Left hindlimb (tissue), 1 donor: ENCODE data around the gene XBP1.
"Not testable (repeated sequence)": the region's sequence is repeated elsewhere in the genome, so short reads cannot be mapped to it uniquely, and the experiment has no call there.

Source experiments
- DNase-seq: peaks from one replicate; pipeline ENCODE4 v3.0.0-alpha.2; 2018

The XBP1 gene

DNA sequence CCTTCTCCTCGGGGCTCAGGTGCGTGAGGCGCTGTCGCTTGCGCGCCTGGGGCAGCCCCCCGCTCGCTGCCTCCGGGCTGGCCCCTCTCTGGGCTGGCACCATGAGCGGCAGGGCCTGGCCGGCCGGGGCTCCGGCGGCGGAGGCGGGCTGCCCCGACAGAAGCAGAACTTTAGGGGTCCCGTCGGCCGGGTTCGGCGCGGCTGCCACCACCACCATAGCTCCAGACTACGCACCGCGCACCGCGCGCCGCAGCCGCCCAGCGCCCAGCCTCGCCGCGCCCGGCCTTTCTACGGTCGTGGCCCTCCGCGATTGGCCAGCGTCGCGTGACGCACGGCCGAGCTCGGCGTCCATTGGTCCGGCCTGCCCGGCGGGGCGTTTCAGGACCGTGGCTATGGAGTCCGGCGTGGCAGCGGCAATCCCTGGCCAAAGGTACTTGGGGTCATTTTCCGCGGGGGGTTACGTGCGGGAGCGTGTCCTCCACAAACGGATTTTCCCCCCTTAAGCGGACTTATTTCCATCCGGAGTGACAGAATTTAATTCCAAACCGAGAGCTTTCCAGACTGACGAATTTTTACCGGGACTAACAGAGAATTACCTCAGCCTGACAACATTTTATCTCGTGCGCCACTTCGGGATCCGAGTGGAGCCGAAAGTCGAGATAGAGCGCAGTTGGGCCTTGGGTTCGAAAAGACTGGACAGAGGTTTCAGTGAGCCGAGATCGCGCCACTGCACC lies at the start of gene XBP1:
TSS of gene XBP1 (minus strand) at position 262 of the 734 bp plus-strand sequence.
- peak; percentile 95 for DNase-seq

DNA sequence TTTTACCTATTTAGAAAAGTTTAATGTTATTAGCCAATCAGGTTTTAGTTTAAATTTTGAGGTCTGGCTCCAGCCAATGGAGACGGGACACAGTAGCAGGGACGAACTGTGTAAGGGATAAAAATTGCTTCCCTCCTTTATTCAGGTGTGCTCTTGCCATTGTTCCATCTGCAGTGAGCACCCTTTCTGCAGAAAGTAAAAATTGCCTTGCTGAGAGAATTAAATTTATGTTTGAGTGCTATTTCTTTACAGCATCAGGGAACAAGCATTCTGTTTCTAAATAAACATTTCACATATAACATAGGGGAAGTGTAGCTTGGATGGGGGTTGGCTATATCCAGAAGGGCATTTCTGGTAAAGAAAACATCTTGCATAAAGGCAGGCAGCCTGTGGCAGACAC lies 46.6 kb upstream of the XBP1 start:
- DNase-seq = no peak

DNA sequence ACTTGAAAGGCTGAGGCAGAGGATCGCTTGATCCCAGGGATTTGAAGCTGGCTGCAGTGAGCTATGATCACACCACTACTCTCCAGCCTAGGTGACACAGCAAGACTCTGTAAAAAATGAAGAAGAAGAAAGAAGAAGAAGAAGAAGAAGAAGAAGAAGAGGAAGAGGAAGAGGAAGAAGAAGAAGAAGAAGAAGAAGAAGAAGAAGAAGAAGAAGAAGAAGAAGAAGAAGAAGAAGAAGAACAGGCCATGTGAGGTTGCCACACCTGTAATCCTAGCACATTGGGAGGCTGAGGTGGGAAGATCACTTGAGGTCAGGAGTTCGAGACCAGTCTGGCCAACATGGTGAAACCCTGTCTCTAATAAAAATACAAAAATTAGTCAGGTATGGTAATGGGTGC lies 43.9 kb upstream of the XBP1 start:
- not testable (repeated sequence) for DNase-seq

- no peak for DNase-seq
These were observed 43.3 kb upstream of the XBP1 start for GRCh38 chr22:28843633-28844032.

GRCh38 chr22:28841111-28841510 lies 40.7 kb upstream of the XBP1 start:
- no peak for DNase-seq

GRCh38 chr22:28838971-28839370 lies 38.6 kb upstream of the XBP1 start:
- DNase-seq = no peak

DNA sequence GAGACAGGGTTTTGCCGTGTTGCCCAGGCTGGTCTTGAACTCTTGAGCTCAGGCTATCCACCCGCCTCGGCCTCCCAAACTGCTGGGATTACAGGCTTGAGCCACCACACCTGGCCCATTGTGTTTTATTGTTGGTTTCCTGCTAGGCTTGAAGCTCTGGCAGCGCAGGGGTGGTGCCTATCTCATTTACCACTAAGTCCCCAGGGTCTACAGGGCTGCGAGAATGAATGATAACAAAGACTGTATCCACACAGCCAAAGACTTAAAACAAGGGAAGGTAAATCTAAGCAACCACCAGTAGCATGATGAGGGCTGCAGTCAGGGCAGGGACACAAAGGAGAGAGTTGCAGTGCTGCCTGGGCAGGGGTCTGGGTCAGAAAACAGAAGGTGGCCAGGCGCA lies 37.3 kb upstream of the XBP1 start:
- no peak for DNase-seq

DNA sequence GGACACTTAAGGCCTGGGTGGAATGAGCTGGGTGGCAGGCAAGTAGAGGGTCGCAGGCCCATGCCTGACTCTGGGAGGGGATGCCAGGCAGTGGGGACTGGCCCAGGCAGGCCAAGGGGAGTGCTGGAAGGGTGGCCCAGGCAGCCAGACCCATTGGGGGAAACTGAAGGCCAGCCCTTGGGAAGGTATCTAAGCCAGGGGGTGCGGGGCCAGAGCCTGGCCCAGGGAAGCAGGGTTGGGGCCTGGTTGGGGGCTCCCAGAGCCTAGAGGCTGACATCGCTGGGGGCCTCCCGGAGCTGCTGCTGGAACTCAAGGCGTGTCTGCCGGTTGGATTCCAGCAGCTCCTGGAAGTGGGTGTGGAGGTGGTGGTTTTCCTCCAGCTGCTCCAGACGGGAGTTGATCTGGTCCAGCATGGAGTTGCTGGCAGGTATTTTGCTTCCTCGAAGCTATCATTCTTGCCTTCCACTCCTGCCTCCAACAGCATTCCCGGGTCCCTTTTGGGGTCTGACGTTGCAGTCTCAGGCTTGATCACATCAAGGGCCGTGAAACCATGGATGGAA lies 35.3 kb upstream of the XBP1 start:
- no peak for DNase-seq

DNA sequence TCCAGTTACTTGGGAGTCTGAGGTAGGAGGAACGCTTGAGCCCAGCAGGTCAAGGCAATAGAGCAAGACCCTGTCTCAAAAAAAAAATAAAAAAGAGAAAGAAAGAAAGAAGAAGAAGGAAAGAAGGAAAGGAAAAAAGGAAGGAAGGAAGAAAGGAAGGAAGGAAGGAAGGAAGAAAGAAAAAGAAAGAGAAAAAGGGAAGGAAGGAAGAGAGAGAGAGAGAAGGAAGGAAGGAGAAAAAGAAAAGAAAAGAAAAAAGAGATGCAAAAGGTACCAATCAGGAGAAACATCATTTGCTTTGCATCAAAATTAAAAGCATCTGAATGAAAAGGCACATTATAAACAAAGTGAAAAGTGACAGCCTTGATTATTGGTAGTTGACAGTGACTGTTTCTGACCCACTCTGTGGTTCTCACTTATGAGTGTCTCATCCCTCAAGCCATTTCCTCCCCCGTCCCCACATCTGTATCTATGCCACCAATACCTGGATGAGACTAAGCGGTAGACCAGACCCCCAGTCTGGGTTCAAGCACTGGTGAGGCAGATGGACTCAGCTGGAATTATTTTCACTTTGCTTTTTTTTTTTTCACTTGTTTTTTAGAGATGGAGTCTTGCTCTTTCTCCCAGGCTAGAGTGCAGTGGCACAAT lies 33.0 kb upstream of the XBP1 start:
- no peak for DNase-seq

DNA sequence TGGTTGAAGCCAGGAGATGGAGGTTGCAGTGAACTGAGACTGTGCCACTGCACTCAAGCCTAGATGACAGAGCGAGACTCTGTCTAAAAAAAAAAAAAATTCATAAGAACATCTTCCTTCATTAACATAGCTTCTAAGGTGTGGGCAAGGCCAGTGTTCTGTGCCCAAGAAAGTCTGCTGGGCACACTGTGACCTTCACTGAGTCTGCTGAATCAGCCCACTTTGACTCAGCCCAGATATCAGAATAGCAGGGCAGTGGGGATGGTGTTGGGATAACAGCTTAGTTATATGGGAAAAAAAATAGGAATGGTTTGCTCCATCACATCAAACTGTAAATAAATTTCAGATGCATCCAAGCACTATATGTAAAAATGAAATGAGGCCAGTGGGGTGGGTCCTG lies 32.4 kb upstream of the XBP1 start:
- no peak for DNase-seq

- DNase-seq = no peak
These were observed 31.0 kb upstream of the XBP1 start for GRCh38 chr22:28831140-28832072.

GRCh38 chr22:28830441-28830840 lies 30.1 kb upstream of the XBP1 start:
- DNase-seq = no peak

DNA sequence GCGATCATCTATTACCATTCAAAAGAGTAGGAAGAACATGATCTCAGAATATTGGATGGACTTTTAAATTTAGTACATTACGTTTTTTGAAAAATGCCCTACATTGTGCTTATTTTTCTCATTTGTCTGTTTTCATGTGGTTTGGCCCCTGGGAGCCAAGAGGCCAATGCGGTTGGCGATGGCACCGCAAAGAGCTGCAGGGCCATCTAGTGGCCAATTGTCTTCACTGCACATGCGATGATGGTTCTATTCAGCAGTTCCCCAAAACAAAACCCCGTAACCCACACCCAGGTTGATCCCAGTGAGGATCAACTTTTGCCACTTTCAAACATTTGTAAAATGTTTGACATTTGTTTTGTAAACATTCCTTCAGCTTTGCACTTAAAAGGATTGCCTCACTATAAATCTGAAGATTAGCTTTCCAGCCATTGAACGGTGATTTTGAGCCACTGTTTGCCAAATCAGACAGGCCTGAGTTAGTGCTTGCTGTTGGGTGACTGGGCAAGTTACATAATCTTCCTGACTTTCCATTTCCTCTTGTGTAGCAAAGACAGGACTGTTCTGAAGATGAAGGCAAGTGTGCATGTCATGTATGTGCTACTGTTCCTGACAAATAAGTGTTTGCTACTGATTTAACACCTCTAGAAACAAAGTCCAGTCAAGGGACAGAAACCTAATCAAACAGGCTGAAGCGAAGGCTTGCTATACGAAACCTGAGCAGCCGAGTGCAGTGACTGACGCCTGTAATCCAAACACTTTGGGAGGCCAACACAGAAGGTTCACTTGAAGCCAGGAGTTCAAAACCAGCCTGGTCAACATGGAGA lies 29.2 kb upstream of the XBP1 start:
- DNase-seq = peak; percentile 62

- no peak for DNase-seq
These were observed 26.6 kb upstream of the XBP1 start for GRCh38 chr22:28826921-28827320.

GRCh38 chr22:28826430-28826829 lies 26.1 kb upstream of the XBP1 start:
- not testable (repeated sequence) for DNase-seq

DNA sequence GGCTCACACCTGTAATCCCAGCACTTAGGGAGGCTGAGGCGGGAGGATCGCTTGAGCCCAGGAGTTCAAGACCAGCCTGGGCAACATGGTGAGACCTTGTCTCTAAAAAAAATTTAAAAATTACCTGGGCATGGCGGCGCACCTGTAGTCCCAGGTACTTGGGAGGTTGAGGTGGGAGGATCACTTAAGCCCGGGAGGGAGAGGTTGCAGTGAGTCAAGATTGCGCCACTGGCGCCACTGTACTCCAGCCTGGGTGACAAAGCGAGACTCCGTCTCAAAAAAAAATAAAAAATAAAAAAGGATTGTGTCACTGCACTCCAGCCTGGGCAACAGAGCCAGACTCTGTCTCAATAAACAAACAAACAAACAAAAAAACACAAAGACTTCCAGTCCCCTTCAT lies 24.1 kb upstream of the XBP1 start:
- DNase-seq = not testable (repeated sequence)

DNA sequence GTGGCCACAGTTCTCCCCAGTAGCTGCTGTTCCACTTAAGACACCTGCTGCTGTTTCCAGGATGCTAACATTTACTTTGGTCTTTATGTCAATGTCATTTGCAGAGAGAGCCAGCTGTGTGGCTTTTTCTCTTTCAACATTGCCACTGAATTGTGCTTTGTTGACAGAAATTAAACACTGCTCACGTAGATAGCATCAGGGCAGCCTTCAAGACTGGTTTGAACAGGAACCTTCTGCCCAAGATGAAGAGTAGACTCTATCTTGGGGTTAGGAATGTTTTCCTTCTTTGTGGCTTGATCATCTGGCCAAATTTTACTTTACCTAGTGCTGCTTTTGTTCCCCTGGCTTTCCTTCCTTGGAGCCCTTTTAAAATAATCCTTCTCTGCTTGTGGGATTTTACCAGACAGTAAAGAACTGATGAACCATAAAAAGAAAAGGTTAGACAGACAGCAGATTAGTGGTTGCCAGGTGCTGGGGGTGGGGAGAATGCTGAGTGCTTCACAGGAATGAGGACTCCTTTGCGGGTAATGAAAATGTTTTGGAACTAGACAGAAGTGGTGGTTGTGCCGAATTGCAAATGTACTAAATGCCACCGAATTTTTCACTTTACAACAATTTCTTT lies 22.7 kb upstream of the XBP1 start:
- DNase-seq = no peak

GRCh38 chr22:28821452-28821851 lies 21.1 kb upstream of the XBP1 start:
- no peak for DNase-seq

DNA sequence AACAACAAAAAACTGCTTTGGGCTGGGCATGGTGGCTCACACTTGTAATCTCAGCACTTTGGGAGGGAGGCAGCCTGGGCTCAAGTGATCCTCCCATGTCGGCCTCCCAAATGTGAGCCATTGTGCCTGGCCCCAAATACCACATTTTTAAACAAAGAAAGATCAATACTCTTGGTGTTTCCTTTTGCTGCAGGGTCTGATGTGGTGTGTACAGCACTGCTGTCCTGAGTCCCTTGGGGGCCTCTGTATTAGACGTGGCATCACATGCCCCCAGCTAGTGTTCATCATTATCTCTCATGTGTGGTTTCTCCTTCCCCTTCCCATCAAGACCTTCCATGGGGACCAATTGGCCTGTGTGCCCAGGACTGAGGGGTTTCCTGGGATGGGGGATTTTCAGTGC lies 20.5 kb upstream of the XBP1 start:
- DNase-seq = no peak

- no peak for DNase-seq
These were observed 19.1 kb upstream of the XBP1 start for GRCh38 chr22:28819253-28820096.
